Activated B cell treated with CpG ODN at 0.5 μM for 24 hours (primary cell): ENCODE results near the gene VAV2. TPM values are rescaled to one million over a fixed set of nuclear protein-coding genes. Genes with fewer than 3 reads are reported as not detected.

Experiments
- ATAC-seq: fragments of 200-7000 bp; cut with Tn5 transposase; one replicate; pipeline ENCODE4 v1.10.0; 2021; ENCODE audit warnings: low read depth, mild to moderate bottlenecking, moderate library complexity
- CTCF ChIA-PET: fragments of 350-600 bp; sonication (Branson Sonifier 250); formaldehyde crosslinking; loops from one replicate; lab custom pipeline; 2021; ENCODE audit warnings: antibody characterized with exemption; lab: Charles Lee
- POLR2A ChIA-PET: fragments of 350-600 bp; sonication (Branson Sonifier 250); formaldehyde crosslinking; loops from one replicate; lab custom pipeline; 2021; ENCODE audit warnings: antibody characterized with exemption; lab: Charles Lee
- DNase-seq: peaks from one replicate; pipeline ENCODE4 v3.0.0; 2022
- H3K27ac Mint-ChIP-seq: one replicate; pipeline ENCODE4 v1.8.0; 2020; ENCODE audit warnings: mixed read lengths
- H3K27me3 Mint-ChIP-seq: one replicate; pipeline ENCODE4 v1.8.0; 2021; ENCODE audit warnings: mixed read lengths
- H3K36me3 Mint-ChIP-seq: one replicate; pipeline ENCODE4 v1.8.0; 2021; ENCODE audit warnings: low read depth, mixed read lengths
- H3K4me1 Mint-ChIP-seq: one replicate; pipeline ENCODE4 v1.8.0; 2021; ENCODE audit warnings: mixed read lengths
- H3K4me3 Mint-ChIP-seq: one replicate; pipeline ENCODE4 v1.8.0; 2020; ENCODE audit warnings: mild to moderate bottlenecking, mixed read lengths
- H3K9me3 Mint-ChIP-seq: one replicate; pipeline ENCODE4 v1.8.0; 2020; ENCODE audit warnings: mixed read lengths
- CTCF ChIP-seq: fragments of 200-600 bp; IDR thresholded peaks from one replicate; pipeline ENCODE4 v1.8.0; 2022; ENCODE audit warnings: antibody characterized with exemption, mild to moderate bottlenecking
- intact Hi-C: fragments of 100-400 bp; cut with micrococcal nuclease; formaldehyde crosslinking; loops from one replicate; pipeline ENCODE4 v1.15.1; 2024
- total RNA-seq: library from RNA; stranded (reverse); gene quantifications from 2 replicates; pipeline ENCODE4 v1.2.3, GENCODE V29; 2022

The VAV2 gene
- total RNA-seq, 1 donor from 2014 or later = 99.6 TPM

- intact Hi-C loops = no loop called here
- Mint-ChIP-seq H3K27ac (no peak overlapping the region), H3K27me3 (no peaks in the 10 kb centered on the region), H3K4me1 (no peaks in the 10 kb centered on the region), H3K9me3 (peaks cover 3% of the 10 kb centered on the region), H3K36me3 (peaks cover 69% of the 10 kb centered on the region), H3K4me3 (no peak overlapping the region)
- no peak for DNase-seq
- POLR2A ChIA-PET = no interaction called here
- CTCF ChIA-PET = no interaction called here
- no peak for TF ChIP-seq CTCF
- ATAC-seq = no peak
Observed at GRCh38 chr9:134034215-134035040, 42.3 kb upstream of the VAV2 start.

- no peak for DNase-seq
- H3K27ac Mint-ChIP-seq = no peak overlapping the region
- no peaks in the 10 kb centered on the region for H3K27me3 Mint-ChIP-seq
- H3K36me3 Mint-ChIP-seq = peaks cover 65% of the 10 kb centered on the region
- no peaks in the 10 kb centered on the region for H3K9me3 Mint-ChIP-seq
- ATAC-seq = no peak
- no peak overlapping the region for H3K4me3 Mint-ChIP-seq
- no peaks in the 10 kb centered on the region for H3K4me1 Mint-ChIP-seq
- intact Hi-C loops = no loop called here
- ChIA-PET CTCF (no interaction called here), POLR2A (no interaction called here)
- TF ChIP-seq CTCF = no peak
Observed at GRCh38 chr9:134033516-134034214, 41.5 kb upstream of the VAV2 start.

GRCh38 chr9:134032456-134033222, 40.5 kb upstream of the VAV2 start:
- POLR2A ChIA-PET = no interaction called here
- H3K36me3 Mint-ChIP-seq = peaks cover 62% of the 10 kb centered on the region
- intact Hi-C loops = no loop called here

GRCh38 chr9:134031783-134032182, 39.7 kb upstream of the VAV2 start:
- POLR2A ChIA-PET = no interaction called here
- no peak overlapping the region for H3K27ac Mint-ChIP-seq
- no peak for DNase-seq
- intact Hi-C loops = no loop called here
- H3K9me3 Mint-ChIP-seq = no peaks in the 10 kb centered on the region
- no peak for TF ChIP-seq CTCF
- no peak for ATAC-seq
- H3K4me3 Mint-ChIP-seq = no peak overlapping the region
- H3K27me3 Mint-ChIP-seq = no peaks in the 10 kb centered on the region
- peaks cover 3% of the 10 kb centered on the region for H3K4me1 Mint-ChIP-seq
- peaks cover 62% of the 10 kb centered on the region for H3K36me3 Mint-ChIP-seq
- CTCF ChIA-PET = no interaction called here

More at GRCh38 chr9:134032456-134033222, 40.5 kb upstream of the VAV2 start:
- Mint-ChIP-seq H3K4me3 (no peak overlapping the region), H3K9me3 (no peaks in the 10 kb centered on the region), H3K4me1 (peaks cover 2% of the 10 kb centered on the region), H3K27ac (no peak overlapping the region), H3K27me3 (no peaks in the 10 kb centered on the region)
- no peak for TF ChIP-seq CTCF
- no peak for DNase-seq
- CTCF ChIA-PET = no interaction called here
- ATAC-seq = no peak
